ENCODE results near the gene SLC28A3.
"Not testable (repeated sequence)": the region's sequence is repeated elsewhere in the genome, so short reads cannot be mapped to it uniquely, and the experiment has no call there.

SLC28A3 gene

DNA sequence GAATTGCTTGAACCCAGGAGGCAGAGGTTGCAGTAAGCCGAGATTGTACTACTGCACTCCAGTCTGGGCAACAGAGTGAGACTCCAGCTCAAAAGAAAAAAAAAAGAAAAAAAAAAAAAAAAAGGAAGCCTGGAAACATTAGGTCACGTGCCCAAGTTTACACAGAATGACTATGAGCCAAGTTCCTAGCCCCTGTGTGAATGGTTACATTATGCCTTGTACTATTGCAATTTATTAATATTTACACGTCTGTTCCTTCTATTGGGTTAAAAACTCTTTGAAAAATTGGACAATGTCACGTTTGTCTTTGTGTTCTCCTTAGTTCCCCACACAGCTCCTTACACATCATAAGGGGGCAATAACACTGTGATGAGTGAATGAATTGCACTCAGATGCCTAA is 33.5 kb upstream of the SLC28A3 start:
- no peak overlapping the region for H3K4me3 ChIP-seq (ENCODE audit: low read depth in 1 of 2, low read length in 2 of 2)
- no peaks in the 10 kb centered on the region for H3K36me3 ChIP-seq (ENCODE audit: control insufficient read depth in 1 of 2, insufficient read depth in 2 of 2, low read length in 2 of 2)
- no peak overlapping the region for H3K27ac ChIP-seq (ENCODE audit: low read length)
- no peaks in the 10 kb centered on the region for H3K4me1 ChIP-seq (ENCODE audit: control insufficient read depth in 1 of 2, insufficient read depth in 2 of 2, low read length in 2 of 2)
- H3K9me3 ChIP-seq (ENCODE audit: control insufficient read depth in 1 of 2, low read length in 2 of 2) = no peaks in the 10 kb centered on the region
- no peaks in the 10 kb centered on the region for H3K27me3 ChIP-seq (ENCODE audit: low read depth, low read length)

DNA sequence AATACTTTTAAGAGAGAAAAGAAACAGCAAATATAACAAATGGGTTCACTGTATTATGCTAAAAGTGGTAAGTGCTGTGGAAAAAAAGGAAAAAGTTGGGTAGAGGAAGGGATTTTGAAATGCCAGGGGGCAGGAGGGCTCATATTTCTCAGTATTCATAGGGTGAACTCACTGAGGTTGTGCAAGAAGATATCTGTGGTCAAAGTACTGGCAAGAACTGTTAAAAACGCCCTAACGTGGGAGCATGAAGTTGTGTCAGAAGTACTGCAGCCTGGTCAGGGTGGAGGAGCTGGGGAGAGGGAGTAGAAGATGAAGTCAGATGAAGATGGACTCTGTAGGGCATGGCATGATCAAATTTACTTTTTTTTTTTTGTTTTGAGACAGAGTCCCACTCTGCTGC is 31.2 kb upstream of the SLC28A3 start:
- H3K27me3 ChIP-seq (ENCODE audit: low read depth, low read length) = no peaks in the 10 kb centered on the region
- H3K36me3 ChIP-seq (ENCODE audit: control insufficient read depth in 1 of 2, insufficient read depth in 2 of 2, low read length in 2 of 2) = no peaks in the 10 kb centered on the region
- no peaks in the 10 kb centered on the region for H3K4me1 ChIP-seq (ENCODE audit: control insufficient read depth in 1 of 2, insufficient read depth in 2 of 2, low read length in 2 of 2)
- no peaks in the 10 kb centered on the region for H3K9me3 ChIP-seq (ENCODE audit: control insufficient read depth in 1 of 2, low read length in 2 of 2)
- H3K27ac ChIP-seq (ENCODE audit: low read length) = no peak overlapping the region
- H3K4me3 ChIP-seq (ENCODE audit: low read depth in 1 of 2, low read length in 2 of 2) = no peak overlapping the region

DNA sequence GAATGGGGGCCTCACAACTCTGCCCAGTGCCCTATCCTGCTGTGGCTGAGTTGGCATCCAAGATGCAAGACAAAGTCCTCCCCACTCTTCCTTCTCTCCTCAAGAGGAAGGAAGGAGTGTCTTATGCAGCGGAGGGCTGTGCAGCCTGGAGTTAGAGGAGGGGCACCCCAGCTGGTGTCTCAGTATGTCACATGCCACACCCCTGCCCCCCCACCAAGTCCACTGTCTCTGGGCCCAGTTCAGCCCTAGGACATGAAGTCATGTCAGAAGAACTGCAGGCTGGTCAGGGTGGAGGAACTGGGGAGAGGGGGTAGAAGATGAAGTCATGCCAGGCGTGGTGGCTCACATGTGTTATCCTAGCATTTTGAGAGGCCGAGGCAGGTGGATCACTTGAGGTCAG is 28.0 kb upstream of the SLC28A3 start:
- no peak overlapping the region for H3K4me3 ChIP-seq (ENCODE audit: low read depth in 1 of 2, low read length in 2 of 2)
- H3K4me1 ChIP-seq (ENCODE audit: control insufficient read depth in 1 of 2, insufficient read depth in 2 of 2, low read length in 2 of 2) = no peaks in the 10 kb centered on the region
- no peaks in the 10 kb centered on the region for H3K9me3 ChIP-seq (ENCODE audit: control insufficient read depth in 1 of 2, low read length in 2 of 2)
- H3K27me3 ChIP-seq (ENCODE audit: low read depth, low read length) = no peaks in the 10 kb centered on the region
- no peaks in the 10 kb centered on the region for H3K36me3 ChIP-seq (ENCODE audit: control insufficient read depth in 1 of 2, insufficient read depth in 2 of 2, low read length in 2 of 2)
- H3K27ac ChIP-seq (ENCODE audit: low read length) = no peak overlapping the region

DNA sequence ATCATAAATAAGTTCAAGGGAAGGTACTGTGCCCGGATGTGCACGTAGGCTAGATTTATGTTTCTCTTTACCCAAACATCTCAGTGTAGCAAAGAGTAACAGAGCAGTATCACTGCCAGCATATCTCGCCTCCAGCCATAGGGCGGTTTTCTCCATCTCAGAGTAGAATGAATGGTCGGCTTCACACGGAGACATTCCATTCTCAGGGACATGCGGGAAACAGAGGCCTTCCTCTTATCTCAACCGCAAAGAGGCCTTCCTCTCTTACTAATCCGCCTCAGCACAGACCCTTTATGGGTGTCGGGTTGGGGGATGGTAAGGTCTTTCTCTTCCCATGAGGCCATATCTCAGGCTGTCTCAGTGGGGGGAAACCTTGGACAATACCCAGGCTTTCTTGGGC is 27.2 kb upstream of the SLC28A3 start:
- H3K9me3 ChIP-seq (ENCODE audit: control insufficient read depth in 1 of 2, low read length in 2 of 2); H3K4me1 ChIP-seq (ENCODE audit: control insufficient read depth in 1 of 2, insufficient read depth in 2 of 2, low read length in 2 of 2); H3K27me3 ChIP-seq (ENCODE audit: low read depth, low read length); H3K27ac ChIP-seq (ENCODE audit: low read length); H3K4me3 ChIP-seq (ENCODE audit: low read depth in 1 of 2, low read length in 2 of 2); H3K36me3 ChIP-seq (ENCODE audit: control insufficient read depth in 1 of 2, insufficient read depth in 2 of 2, low read length in 2 of 2): not testable (repeated sequence)

- no peaks in the 10 kb centered on the region for H3K9me3 ChIP-seq (ENCODE audit: control insufficient read depth in 1 of 2, low read length in 2 of 2)
These were observed 26.1 kb upstream of the SLC28A3 start for GRCh38 chr9:84366683-84367082.

DNA sequence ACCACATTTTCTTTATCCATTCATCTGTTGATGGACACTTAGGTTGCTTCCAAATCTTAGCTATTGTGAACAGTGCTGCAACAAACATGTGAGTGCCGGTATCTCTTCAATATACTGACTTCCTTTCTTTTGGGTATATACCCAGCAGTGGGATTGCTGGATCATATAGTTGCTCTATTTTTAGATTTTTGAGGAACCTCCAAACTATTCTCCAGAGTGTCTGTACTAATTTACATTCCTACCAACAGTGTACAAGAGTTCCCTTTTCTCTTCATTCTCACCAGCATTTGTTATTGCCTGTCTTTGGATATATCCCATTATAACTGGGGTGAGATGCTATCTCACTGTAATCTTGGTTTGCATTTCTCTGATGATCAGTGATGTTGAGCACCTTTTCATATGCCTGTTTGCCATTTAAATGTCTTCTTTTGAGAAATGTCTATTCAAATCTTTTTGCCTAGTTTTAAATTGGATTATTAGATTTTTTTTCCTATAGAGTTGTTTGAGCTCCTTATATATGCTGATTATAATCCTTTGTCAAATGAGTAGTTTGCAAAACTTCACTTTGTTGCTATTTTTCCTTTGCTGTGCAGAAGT is 24.4 kb upstream of the SLC28A3 start:
- not testable (repeated sequence) for H3K4me1 ChIP-seq (ENCODE audit: control insufficient read depth in 1 of 2, insufficient read depth in 2 of 2, low read length in 2 of 2); H3K27ac ChIP-seq (ENCODE audit: low read length)

More at GRCh38 chr9:84366683-84367082, 26.1 kb upstream of the SLC28A3 start:
- H3K27ac ChIP-seq (ENCODE audit: low read length) = no peak overlapping the region
- no peaks in the 10 kb centered on the region for H3K27me3 ChIP-seq (ENCODE audit: low read depth, low read length)
- no peaks in the 10 kb centered on the region for H3K36me3 ChIP-seq (ENCODE audit: control insufficient read depth in 1 of 2, insufficient read depth in 2 of 2, low read length in 2 of 2)
- no peak overlapping the region for H3K4me3 ChIP-seq (ENCODE audit: low read depth in 1 of 2, low read length in 2 of 2)
- H3K4me1 ChIP-seq (ENCODE audit: control insufficient read depth in 1 of 2, insufficient read depth in 2 of 2, low read length in 2 of 2) = no peaks in the 10 kb centered on the region

DNA sequence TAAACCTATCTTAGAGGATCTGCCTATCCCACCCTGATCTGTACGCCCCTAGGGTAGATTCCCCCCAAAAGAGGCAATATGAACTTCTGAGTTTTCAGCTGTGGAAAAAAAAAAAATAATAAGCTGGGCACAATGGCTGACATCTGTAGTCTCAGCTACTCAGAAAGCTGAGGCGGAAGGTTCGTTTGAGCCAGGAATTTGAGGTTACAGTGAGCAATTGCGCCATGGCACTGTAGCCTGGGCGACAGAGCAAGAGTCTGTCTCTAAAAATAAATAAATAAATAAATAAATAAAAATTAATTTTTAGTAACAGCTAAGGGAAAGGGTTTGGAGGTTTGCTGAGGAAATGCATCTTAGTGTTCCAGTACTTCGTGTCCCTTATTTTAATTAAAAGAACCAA is 21.1 kb upstream of the SLC28A3 start:
- H3K27ac ChIP-seq (ENCODE audit: low read length) = no peak overlapping the region
- no peaks in the 10 kb centered on the region for H3K36me3 ChIP-seq (ENCODE audit: control insufficient read depth in 1 of 2, insufficient read depth in 2 of 2, low read length in 2 of 2)
- no peaks in the 10 kb centered on the region for H3K4me1 ChIP-seq (ENCODE audit: control insufficient read depth in 1 of 2, insufficient read depth in 2 of 2, low read length in 2 of 2)
- H3K4me3 ChIP-seq (ENCODE audit: low read depth in 1 of 2, low read length in 2 of 2) = no peak overlapping the region
- no peaks in the 10 kb centered on the region for H3K9me3 ChIP-seq (ENCODE audit: control insufficient read depth in 1 of 2, low read length in 2 of 2)
- H3K27me3 ChIP-seq (ENCODE audit: low read depth, low read length) = no peaks in the 10 kb centered on the region

More for the DNA sequence above, 24.4 kb upstream of the SLC28A3 start:
- not testable (repeated sequence) for H3K9me3 ChIP-seq (ENCODE audit: control insufficient read depth in 1 of 2, low read length in 2 of 2); H3K27me3 ChIP-seq (ENCODE audit: low read depth, low read length); H3K4me3 ChIP-seq (ENCODE audit: low read depth in 1 of 2, low read length in 2 of 2); H3K36me3 ChIP-seq (ENCODE audit: control insufficient read depth in 1 of 2, insufficient read depth in 2 of 2, low read length in 2 of 2)

GRCh38 chr9:84357275-84357674 is 16.7 kb upstream of the SLC28A3 start:
- H3K27me3 ChIP-seq (ENCODE audit: low read depth, low read length) = no peaks in the 10 kb centered on the region
- H3K4me3 ChIP-seq (ENCODE audit: low read depth in 1 of 2, low read length in 2 of 2) = no peak overlapping the region
- H3K36me3 ChIP-seq (ENCODE audit: control insufficient read depth in 1 of 2, insufficient read depth in 2 of 2, low read length in 2 of 2) = no peaks in the 10 kb centered on the region
- H3K9me3 ChIP-seq (ENCODE audit: control insufficient read depth in 1 of 2, low read length in 2 of 2) = no peaks in the 10 kb centered on the region
- no peaks in the 10 kb centered on the region for H3K4me1 ChIP-seq (ENCODE audit: control insufficient read depth in 1 of 2, insufficient read depth in 2 of 2, low read length in 2 of 2)
- H3K27ac ChIP-seq (ENCODE audit: low read length) = no peak overlapping the region

DNA sequence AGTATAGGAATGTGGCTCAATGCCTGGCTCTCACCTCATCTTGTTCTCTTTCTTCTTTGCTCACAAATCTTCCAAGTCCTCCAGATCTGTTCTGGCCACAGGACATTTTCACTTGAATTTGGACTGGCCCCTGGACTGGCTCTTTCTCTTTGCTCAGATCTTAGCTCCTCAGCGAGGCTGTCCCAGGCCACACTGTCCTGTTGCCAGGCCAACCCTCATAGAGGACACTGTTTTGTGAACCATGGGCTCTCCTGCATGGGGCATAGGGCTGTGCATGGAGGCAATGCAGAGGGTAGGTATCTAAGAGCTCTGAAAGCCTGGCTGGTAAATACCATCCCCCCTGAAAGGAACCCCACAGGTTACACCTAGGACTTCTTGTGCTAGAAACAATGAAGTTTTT is 13.5 kb upstream of the SLC28A3 start:
- Histone ChIP-seq H3K27me3 (ENCODE audit: low read depth, low read length) (no peaks in the 10 kb centered on the region), H3K27ac (ENCODE audit: low read length) (no peak overlapping the region), H3K4me3 (ENCODE audit: low read depth in 1 of 2, low read length in 2 of 2) (no peak overlapping the region), H3K4me1 (ENCODE audit: control insufficient read depth in 1 of 2, insufficient read depth in 2 of 2, low read length in 2 of 2) (no peaks in the 10 kb centered on the region), H3K9me3 (ENCODE audit: control insufficient read depth in 1 of 2, low read length in 2 of 2) (no peaks in the 10 kb centered on the region), H3K36me3 (ENCODE audit: control insufficient read depth in 1 of 2, insufficient read depth in 2 of 2, low read length in 2 of 2) (no peaks in the 10 kb centered on the region)

GRCh38 chr9:84349671-84350070 is 9.1 kb upstream of the SLC28A3 start:
- Histone ChIP-seq H3K27me3 (ENCODE audit: low read depth, low read length) (no peaks in the 10 kb centered on the region), H3K4me3 (ENCODE audit: low read depth in 1 of 2, low read length in 2 of 2) (no peak overlapping the region), H3K4me1 (ENCODE audit: control insufficient read depth in 1 of 2, insufficient read depth in 2 of 2, low read length in 2 of 2) (no peaks in the 10 kb centered on the region), H3K27ac (ENCODE audit: low read length) (no peak overlapping the region), H3K36me3 (ENCODE audit: control insufficient read depth in 1 of 2, insufficient read depth in 2 of 2, low read length in 2 of 2) (no peaks in the 10 kb centered on the region), H3K9me3 (ENCODE audit: control insufficient read depth in 1 of 2, low read length in 2 of 2) (peaks cover 0 to 8% of the 10 kb centered on the region in 2 donors)

DNA sequence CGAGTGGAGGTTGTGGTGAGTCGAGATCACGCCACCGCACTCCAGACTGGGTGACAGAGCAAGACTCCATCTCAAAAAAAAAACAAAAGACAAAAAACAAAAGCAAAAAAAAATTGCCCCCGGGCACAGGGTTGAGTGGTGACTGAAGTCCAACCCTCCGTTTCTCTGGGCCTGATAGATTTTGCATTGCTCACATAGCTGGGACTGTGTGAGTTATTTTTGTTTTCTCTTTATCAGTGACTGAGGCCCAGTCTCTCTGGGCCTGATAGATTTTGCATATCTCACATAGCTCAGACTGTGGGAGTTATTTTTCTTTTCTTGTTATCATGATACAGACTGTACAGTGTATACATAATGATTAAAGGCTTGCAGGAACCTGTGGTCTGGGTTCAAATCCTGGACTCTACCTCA is 2.6 kb upstream of the SLC28A3 start:
- H3K36me3 ChIP-seq (ENCODE audit: control insufficient read depth in 1 of 2, insufficient read depth in 2 of 2, low read length in 2 of 2) = no peaks in the 10 kb centered on the region
- peaks cover 0 to 2% of the 10 kb centered on the region in 2 donors for H3K9me3 ChIP-seq (ENCODE audit: control insufficient read depth in 1 of 2, low read length in 2 of 2)
- no peak overlapping the region for H3K4me3 ChIP-seq (ENCODE audit: low read depth in 1 of 2, low read length in 2 of 2)
- no peaks in the 10 kb centered on the region for H3K4me1 ChIP-seq (ENCODE audit: control insufficient read depth in 1 of 2, insufficient read depth in 2 of 2, low read length in 2 of 2)
- H3K27ac ChIP-seq (ENCODE audit: low read length) = no peak overlapping the region
- H3K27me3 ChIP-seq (ENCODE audit: low read depth, low read length) = no peaks in the 10 kb centered on the region

- Histone ChIP-seq H3K9me3 (ENCODE audit: control insufficient read depth in 1 of 2, low read length in 2 of 2) (no peaks in the 10 kb centered on the region), H3K4me3 (ENCODE audit: low read depth in 1 of 2, low read length in 2 of 2) (peak overlapping the region in 1 of 2 donors; percentile 26), H3K4me1 (ENCODE audit: control insufficient read depth in 1 of 2, insufficient read depth in 2 of 2, low read length in 2 of 2) (no peaks in the 10 kb centered on the region), H3K27ac (ENCODE audit: low read length) (no peak overlapping the region), H3K36me3 (ENCODE audit: control insufficient read depth in 1 of 2, insufficient read depth in 2 of 2, low read length in 2 of 2) (no peaks in the 10 kb centered on the region), H3K27me3 (ENCODE audit: low read depth, low read length) (no peaks in the 10 kb centered on the region)
These were observed 596 bp downstream of the SLC28A3 start for GRCh38 chr9:84339962-84340361.
